Body of pancreas (tissue), 4 donors: ENCODE data around the gene PNMA6E.

Experiments
- POLR2A ChIP-seq, 3 donors: fragments of 450-650 bp; IDR thresholded peaks; one replicate each; pipeline ENCODE4 v1.6.1; 2016; ENCODE audit warnings: antibody characterized with exemption in 3 of 3, mild to moderate bottlenecking in 2 of 3
- TF ChIP-seq, protein P1 (sequence below), 7 experiments: fragments of 450-650 bp in 4 of 7; fragments of 200-600 bp in 3 of 7; sonication (generic) in 3 of 7; IDR thresholded peaks; one replicate each; pipeline ENCODE4 v1.5.1; 2016 to 2019; ENCODE audit warnings: antibody characterized with exemption in 7 of 7

GRCh38 chrX:153347530-153347929 lies 53.6 kb downstream of the PNMA6E start:
- TF ChIP-seq, protein P1, sequence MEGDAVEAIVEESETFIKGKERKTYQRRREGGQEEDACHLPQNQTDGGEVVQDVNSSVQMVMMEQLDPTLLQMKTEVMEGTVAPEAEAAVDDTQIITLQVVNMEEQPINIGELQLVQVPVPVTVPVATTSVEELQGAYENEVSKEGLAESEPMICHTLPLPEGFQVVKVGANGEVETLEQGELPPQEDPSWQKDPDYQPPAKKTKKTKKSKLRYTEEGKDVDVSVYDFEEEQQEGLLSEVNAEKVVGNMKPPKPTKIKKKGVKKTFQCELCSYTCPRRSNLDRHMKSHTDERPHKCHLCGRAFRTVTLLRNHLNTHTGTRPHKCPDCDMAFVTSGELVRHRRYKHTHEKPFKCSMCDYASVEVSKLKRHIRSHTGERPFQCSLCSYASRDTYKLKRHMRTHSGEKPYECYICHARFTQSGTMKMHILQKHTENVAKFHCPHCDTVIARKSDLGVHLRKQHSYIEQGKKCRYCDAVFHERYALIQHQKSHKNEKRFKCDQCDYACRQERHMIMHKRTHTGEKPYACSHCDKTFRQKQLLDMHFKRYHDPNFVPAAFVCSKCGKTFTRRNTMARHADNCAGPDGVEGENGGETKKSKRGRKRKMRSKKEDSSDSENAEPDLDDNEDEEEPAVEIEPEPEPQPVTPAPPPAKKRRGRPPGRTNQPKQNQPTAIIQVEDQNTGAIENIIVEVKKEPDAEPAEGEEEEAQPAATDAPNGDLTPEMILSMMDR (IDR thresholded peaks at IDR 0.05): no peak
- TF ChIP-seq POLR2A (IDR thresholded peaks at IDR 0.05): no peak
